Measurements from ENCODE around the gene SEL1L3. TPM values are rescaled to one million over a fixed set of nuclear protein-coding genes. Genes with fewer than 3 reads are reported as not detected.

Gene SEL1L3
- total RNA-seq, 1 donor from 2014 or later, result 70.5 TPM

GRCh38 chr4:25857403-25857802, 5.4 kb downstream of the SEL1L3 start:
- Histone ChIP-seq H3K27me3 (ENCODE audit: low read depth) (no peaks in the 10 kb centered on the region), H3K36me3 (no peaks in the 10 kb centered on the region), H3K9me3 (no peaks in the 10 kb centered on the region), H3K27ac (peak overlapping the region; percentile 39), H3K4me1 (peaks cover 67% of the 10 kb centered on the region), H3K4me3 (no peak overlapping the region)
- DNase-seq, result no peak
- no peak for TF ChIP-seq CTCF (IDR thresholded peaks at IDR 0.05)
- intact Hi-C loops (cut with DNase I), result no loop called here
- no peak for ATAC-seq

- ATAC-seq (peak; percentile 28 to 37), DNase-seq (no peak)
- no peaks in the 10 kb centered on the region for H3K9me3 ChIP-seq
- H3K4me3 ChIP-seq, result no peak overlapping the region
- TF ChIP-seq CTCF (IDR thresholded peaks at IDR 0.05), result no peak
- H3K27me3 ChIP-seq (ENCODE audit: low read depth), result no peaks in the 10 kb centered on the region
- H3K4me1 ChIP-seq, result peaks cover 65% of the 10 kb centered on the region
- H3K27ac ChIP-seq, result peak overlapping the region; percentile 39
- intact Hi-C loops (cut with DNase I), result no loop called here
- H3K36me3 ChIP-seq, result no peaks in the 10 kb centered on the region
Observed at GRCh38 chr4:25856756-25857155, 6.0 kb downstream of the SEL1L3 start.

- no peak overlapping the region for H3K27ac ChIP-seq
- H3K4me1 ChIP-seq, result peaks cover 28% of the 10 kb centered on the region
- no peaks in the 10 kb centered on the region for H3K9me3 ChIP-seq
- no peak for TF ChIP-seq CTCF (IDR thresholded peaks at IDR 0.05)
- DNase-seq (no peak), ATAC-seq (no peak)
- no peaks in the 10 kb centered on the region for H3K27me3 ChIP-seq (ENCODE audit: low read depth)
- no peak overlapping the region for H3K4me3 ChIP-seq
- intact Hi-C loops (cut with DNase I), result no loop called here
- peaks cover 5% of the 10 kb centered on the region for H3K36me3 ChIP-seq
Observed at GRCh38 chr4:25852103-25852502, 10.7 kb downstream of the SEL1L3 start.

- ATAC-seq (no peak), DNase-seq (no peak)
- H3K9me3 ChIP-seq, result no peaks in the 10 kb centered on the region
- no peaks in the 10 kb centered on the region for H3K27me3 ChIP-seq (ENCODE audit: low read depth)
- TF ChIP-seq CTCF (IDR thresholded peaks at IDR 0.05), result no peak
- H3K27ac ChIP-seq, result no peak overlapping the region
- peaks cover 31% of the 10 kb centered on the region for H3K4me1 ChIP-seq
- intact Hi-C loops (cut with DNase I), result no loop called here
- H3K36me3 ChIP-seq, result peaks cover 7% of the 10 kb centered on the region
- H3K4me3 ChIP-seq, result no peak overlapping the region
Observed at GRCh38 chr4:25847329-25847728, 15.5 kb downstream of the SEL1L3 start.

GRCh38 chr4:25845841-25846653, 16.7 kb downstream of the SEL1L3 start:
- Histone ChIP-seq H3K27ac (no peak overlapping the region), H3K36me3 (peaks cover 7% of the 10 kb centered on the region)

More at GRCh38 chr4:25845841-25846653, 16.7 kb downstream of the SEL1L3 start:
- Histone ChIP-seq H3K4me1 (peaks cover 31% of the 10 kb centered on the region), H3K9me3 (no peaks in the 10 kb centered on the region), H3K27me3 (ENCODE audit: low read depth) (no peaks in the 10 kb centered on the region), H3K4me3 (no peak overlapping the region)
- DNase-seq (no peak), ATAC-seq (no peak)
- TF ChIP-seq CTCF (IDR thresholded peaks at IDR 0.05), result no peak
- intact Hi-C loops (cut with DNase I), result no loop called here

All from lower lobe of right lung (tissue), 2 donors.